ENCODE results near the gene GMCL1.
"Not testable (repeated sequence)": the region's sequence is repeated elsewhere in the genome, so short reads cannot be mapped to it uniquely, and the experiment has no call there.

The GMCL1 gene

DNA sequence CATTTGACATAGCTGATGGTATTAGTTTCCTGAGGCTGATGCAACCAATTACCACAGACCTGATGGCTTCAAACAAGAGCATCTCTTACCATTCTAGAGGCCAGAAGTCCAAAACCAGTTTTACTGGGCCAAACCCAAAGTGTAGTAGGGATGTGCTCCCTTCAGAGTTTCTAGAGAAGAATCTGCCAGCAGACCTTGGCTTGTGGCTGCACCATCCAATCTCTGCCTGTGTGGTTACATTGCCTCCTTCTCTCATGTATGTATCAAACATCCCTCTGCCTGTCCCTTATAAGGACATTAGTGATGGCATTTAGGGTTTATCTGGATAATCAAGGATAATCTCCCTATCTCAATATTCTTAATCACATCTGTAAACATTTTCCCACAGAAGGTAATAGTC, 59.8 kb downstream of the GMCL1 start:
- H3K27ac ChIP-seq (ENCODE audit: low read length, poor library complexity, severe bottlenecking), result no peak overlapping the region
- no peak for DNase-seq
- H3K18ac ChIP-seq (ENCODE audit: low read depth in 1 of 2, low read length in 2 of 2), result no peak overlapping the region
- peaks cover 5% of the 10 kb centered on the region for H3K9me3 ChIP-seq (ENCODE audit: control insufficient read depth, low read length)
- no peak overlapping the region for H2BK5ac ChIP-seq (ENCODE audit: low read depth, low read length, poor library complexity, severe bottlenecking)
- H4K8ac ChIP-seq (ENCODE audit: low read length), result no peak overlapping the region
- H2BK120ac ChIP-seq (ENCODE audit: low read depth, low read length), result no peak overlapping the region
- H3K4me1 ChIP-seq (ENCODE audit: control insufficient read depth, insufficient read depth, low read depth, low read length), result no peaks in the 10 kb centered on the region
- no peak overlapping the region for H3K14ac ChIP-seq (ENCODE audit: low read length in 2 of 2)
- H3K27me3 ChIP-seq (ENCODE audit: control insufficient read depth in 1 of 2, insufficient read depth in 1 of 2, low read length in 2 of 2), result no peaks in the 10 kb centered on the region
- no peaks in the 10 kb centered on the region for H3K36me3 ChIP-seq (ENCODE audit: control insufficient read depth in 1 of 2, insufficient read depth in 2 of 2, low read depth in 1 of 2, low read length in 2 of 2)
- H3K23ac ChIP-seq (ENCODE audit: low read length in 2 of 2), result no peak overlapping the region
- no peak overlapping the region for H3K4me3 ChIP-seq (ENCODE audit: insufficient read depth in 1 of 2, low read depth in 1 of 2, low read length in 2 of 2)
- H3K79me1 ChIP-seq (replicated peaks; ENCODE audit: low read length, poor library complexity, severe bottlenecking), result no peaks in the 10 kb centered on the region
- H3K4ac ChIP-seq (ENCODE audit: low read depth in 1 of 2, low read length in 2 of 2), result no peak overlapping the region
- no peak overlapping the region for H4K91ac ChIP-seq (ENCODE audit: low read length)
- H2AK5ac ChIP-seq (ENCODE audit: low read length, severe bottlenecking), result no peak overlapping the region
- no peak overlapping the region for H3K9ac ChIP-seq (ENCODE audit: low read length)
- no peak overlapping the region for H2BK15ac ChIP-seq (ENCODE audit: low read depth, poor library complexity, severe bottlenecking)
- H2BK12ac ChIP-seq (ENCODE audit: low read length in 2 of 2), result no peak overlapping the region
- no peak overlapping the region for H3K4me2 ChIP-seq (ENCODE audit: low read length, poor library complexity, severe bottlenecking)
- H2AFZ ChIP-seq (ENCODE audit: low read depth, low read length), result no peak overlapping the region

DNA sequence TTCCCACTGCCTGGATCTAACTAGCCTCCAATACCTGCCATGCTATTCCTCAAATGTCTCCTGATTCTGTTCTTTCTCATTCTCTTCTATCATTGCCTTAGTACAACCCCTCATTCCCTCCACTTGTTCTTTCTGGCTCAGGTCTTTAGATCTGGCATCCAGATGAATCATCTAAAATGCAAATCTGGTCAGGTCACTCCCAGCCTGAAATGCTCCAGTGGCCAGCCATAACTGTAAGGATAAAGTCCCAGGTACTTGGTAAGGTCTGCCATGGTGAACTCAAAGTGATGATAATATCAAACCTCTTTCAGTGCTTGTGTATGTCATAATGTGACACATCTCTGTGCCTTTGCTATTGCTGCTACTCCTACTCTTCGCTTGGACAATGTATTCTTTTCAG, 61.4 kb downstream of the GMCL1 start:
- Histone ChIP-seq H3K4me2 (ENCODE audit: low read length, poor library complexity, severe bottlenecking) (no peak overlapping the region), H3K18ac (ENCODE audit: low read depth in 1 of 2, low read length in 2 of 2) (no peak overlapping the region), H2BK120ac (ENCODE audit: low read depth, low read length) (no peak overlapping the region), H4K91ac (ENCODE audit: low read length) (no peak overlapping the region), H3K23ac (ENCODE audit: low read length in 2 of 2) (no peak overlapping the region), H3K9me3 (ENCODE audit: control insufficient read depth, low read length) (peaks cover 5% of the 10 kb centered on the region), H4K8ac (ENCODE audit: low read length) (no peak overlapping the region), H2AK5ac (ENCODE audit: low read length, severe bottlenecking) (no peak overlapping the region), H3K9ac (ENCODE audit: low read length) (no peak overlapping the region), H2BK5ac (ENCODE audit: low read depth, low read length, poor library complexity, severe bottlenecking) (no peak overlapping the region), H3K4me3 (ENCODE audit: insufficient read depth in 1 of 2, low read depth in 1 of 2, low read length in 2 of 2) (no peak overlapping the region), H2AFZ (ENCODE audit: low read depth, low read length) (no peak overlapping the region), H2BK15ac (ENCODE audit: low read depth, poor library complexity, severe bottlenecking) (no peak overlapping the region), H3K27me3 (ENCODE audit: control insufficient read depth in 1 of 2, insufficient read depth in 1 of 2, low read length in 2 of 2) (no peaks in the 10 kb centered on the region), H2BK12ac (ENCODE audit: low read length in 2 of 2) (no peak overlapping the region), H3K14ac (ENCODE audit: low read length in 2 of 2) (no peak overlapping the region), H3K4me1 (ENCODE audit: control insufficient read depth, insufficient read depth, low read depth, low read length) (peaks cover 7% of the 10 kb centered on the region), H3K4ac (ENCODE audit: low read depth in 1 of 2, low read length in 2 of 2) (no peak overlapping the region), H3K79me1 (replicated peaks; ENCODE audit: low read length, poor library complexity, severe bottlenecking) (peaks cover 7% of the 10 kb centered on the region), H3K27ac (ENCODE audit: low read length, poor library complexity, severe bottlenecking) (no peak overlapping the region), H3K36me3 (ENCODE audit: control insufficient read depth in 1 of 2, insufficient read depth in 2 of 2, low read depth in 1 of 2, low read length in 2 of 2) (peaks cover 3% of the 10 kb centered on the region in 2 experiments)
- 80% methylated on average over 1 of the region's 1 CpG for WGBS
- no peak for DNase-seq

DNA sequence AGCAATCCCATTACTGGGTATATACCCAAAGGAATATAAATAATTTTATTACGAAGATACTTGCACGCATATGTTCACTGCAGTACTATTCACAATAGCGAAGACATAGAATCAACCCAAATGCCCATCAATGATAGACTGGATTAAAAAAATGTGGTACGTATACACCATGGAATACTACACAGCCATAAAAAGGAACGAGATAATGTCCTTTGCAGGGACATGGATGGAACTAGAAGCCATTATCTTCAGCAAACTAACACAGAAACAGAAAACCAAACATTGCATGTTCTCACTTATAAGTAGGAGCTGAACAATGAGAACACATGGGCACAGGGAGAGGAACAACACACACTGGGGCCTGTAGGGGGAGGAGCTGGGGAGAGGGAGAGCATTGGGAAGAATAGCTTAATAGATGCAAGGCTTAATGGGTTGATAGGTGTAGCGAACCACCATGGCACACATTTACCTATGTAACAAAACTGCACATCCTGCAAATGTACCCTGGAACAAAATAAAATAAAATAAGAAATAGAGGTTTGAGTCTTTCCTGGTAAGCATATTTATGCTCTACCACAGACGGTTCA, 63.5 kb downstream of the GMCL1 start:
- not testable (repeated sequence) for H2BK120ac ChIP-seq (ENCODE audit: low read depth, low read length); H3K4me2 ChIP-seq (ENCODE audit: low read length, poor library complexity, severe bottlenecking); H2BK12ac ChIP-seq (ENCODE audit: low read length in 2 of 2); H4K91ac ChIP-seq (ENCODE audit: low read length); H3K4me1 ChIP-seq (ENCODE audit: control insufficient read depth, insufficient read depth, low read depth, low read length); H2AFZ ChIP-seq (ENCODE audit: low read depth, low read length); H3K9me3 ChIP-seq (ENCODE audit: control insufficient read depth, low read length); H3K27me3 ChIP-seq (ENCODE audit: control insufficient read depth in 1 of 2, insufficient read depth in 1 of 2, low read length in 2 of 2); H3K23ac ChIP-seq (ENCODE audit: low read length in 2 of 2); H3K14ac ChIP-seq (ENCODE audit: low read length in 2 of 2); H2AK5ac ChIP-seq (ENCODE audit: low read length, severe bottlenecking); H2BK15ac ChIP-seq (ENCODE audit: low read depth, poor library complexity, severe bottlenecking); H2BK5ac ChIP-seq (ENCODE audit: low read depth, low read length, poor library complexity, severe bottlenecking); H3K18ac ChIP-seq (ENCODE audit: low read depth in 1 of 2, low read length in 2 of 2); H3K27ac ChIP-seq (ENCODE audit: low read length, poor library complexity, severe bottlenecking); H3K4ac ChIP-seq (ENCODE audit: low read depth in 1 of 2, low read length in 2 of 2)
- Histone ChIP-seq H3K36me3 (ENCODE audit: control insufficient read depth in 1 of 2, insufficient read depth in 2 of 2, low read depth in 1 of 2, low read length in 2 of 2) (peaks cover 8 to 23% of the 10 kb centered on the region in 2 experiments), H4K8ac (ENCODE audit: low read length) (peak overlapping the region; percentile 88), H3K4me3 (ENCODE audit: insufficient read depth in 1 of 2, low read depth in 1 of 2, low read length in 2 of 2) (peak overlapping the region in 1 of 2 experiments; percentile 91), H3K9ac (ENCODE audit: low read length) (peak overlapping the region; percentile 99), H3K79me1 (replicated peaks; ENCODE audit: low read length, poor library complexity, severe bottlenecking) (peaks cover 14% of the 10 kb centered on the region)
- WGBS, result 97% methylated on average over 5 of the region's 7 CpGs
- peak; percentile 8 for DNase-seq

DNA sequence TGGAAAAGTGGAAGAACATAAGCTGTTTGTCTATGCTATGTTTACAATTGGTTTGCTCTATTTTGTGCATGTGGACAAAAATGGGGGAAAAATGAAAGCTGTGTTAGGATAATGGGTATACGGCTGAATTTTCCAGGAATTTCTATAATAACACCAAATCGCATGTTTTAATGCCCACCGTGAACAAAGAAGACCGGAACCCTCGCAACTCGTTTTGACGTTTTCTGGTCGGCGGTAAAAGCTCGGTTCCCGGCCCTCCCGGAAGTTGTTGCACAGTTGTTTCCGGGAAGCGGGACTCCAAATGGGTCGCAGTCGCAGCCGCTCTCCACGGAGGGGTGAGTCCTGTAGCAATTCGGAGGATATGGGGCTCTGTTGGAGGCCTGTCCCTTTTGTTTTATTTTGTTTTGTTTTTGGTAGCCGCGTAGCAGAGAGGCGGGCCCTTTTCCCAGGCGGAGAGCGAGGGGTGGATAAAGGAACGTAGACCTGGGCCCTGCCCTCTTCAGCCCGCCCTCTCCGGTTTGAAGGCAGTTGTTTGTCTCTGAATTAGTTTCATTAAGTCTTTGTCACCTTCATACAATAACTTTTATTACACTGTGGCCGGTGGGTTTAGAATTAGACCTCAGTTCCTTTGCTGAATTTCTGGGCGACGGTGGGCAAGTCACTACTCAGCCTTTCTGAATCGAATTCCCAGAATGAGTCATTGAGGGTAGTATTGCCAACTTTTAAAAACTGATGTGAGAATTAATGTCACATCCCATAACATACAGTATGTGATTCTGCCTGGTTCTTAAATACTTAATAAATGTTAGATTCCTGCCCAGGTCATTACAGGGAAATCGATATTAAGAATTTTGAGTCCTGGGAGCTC, 64.5 kb downstream of the GMCL1 start, which contains the start of gene SNRNP27:
Gene SNRNP27, plus strand, starts transcription at position 273 of the 868 bp plus-strand sequence. Its CDS starts 29 bp downstream, at position 302.
- Histone ChIP-seq H2AFZ (ENCODE audit: low read depth, low read length) (no peak within 1 kb of the TSS), H3K36me3 (ENCODE audit: control insufficient read depth in 1 of 2, insufficient read depth in 2 of 2, low read depth in 1 of 2, low read length in 2 of 2) (peaks cover 10 to 33% of the 10 kb centered on the region in 2 experiments), H2AK5ac (ENCODE audit: low read length, severe bottlenecking) (no peak within 1 kb of the TSS), H3K14ac (ENCODE audit: low read length in 2 of 2) (no peak within 1 kb of the TSS), H3K4me2 (ENCODE audit: low read length, poor library complexity, severe bottlenecking) (peak within 1 kb of the TSS; percentile 84), H2BK12ac (ENCODE audit: low read length in 2 of 2) (no peak within 1 kb of the TSS), H2BK120ac (ENCODE audit: low read depth, low read length) (no peak within 1 kb of the TSS), H4K91ac (ENCODE audit: low read length) (no peak within 1 kb of the TSS), H4K8ac (ENCODE audit: low read length) (peak within 1 kb of the TSS; percentile 88), H3K27me3 (ENCODE audit: control insufficient read depth in 1 of 2, insufficient read depth in 1 of 2, low read length in 2 of 2) (no peaks in the 10 kb centered on the region), H3K79me1 (replicated peaks; ENCODE audit: low read length, poor library complexity, severe bottlenecking) (peaks cover 16% of the 10 kb centered on the region), H3K9me3 (ENCODE audit: control insufficient read depth, low read length) (peaks cover 5% of the 10 kb centered on the region), H2BK15ac (ENCODE audit: low read depth, poor library complexity, severe bottlenecking) (no peak within 1 kb of the TSS), H3K23ac (ENCODE audit: low read length in 2 of 2) (no peak within 1 kb of the TSS), H3K9ac (ENCODE audit: low read length) (peak within 1 kb of the TSS; percentile 99), H3K18ac (ENCODE audit: low read depth in 1 of 2, low read length in 2 of 2) (peak within 1 kb of the TSS; percentile 34 to 40), H3K27ac (ENCODE audit: low read length, poor library complexity, severe bottlenecking) (peak within 1 kb of the TSS; percentile 51), H3K4ac (ENCODE audit: low read depth in 1 of 2, low read length in 2 of 2) (peak within 1 kb of the TSS; percentile 13 to 49), H3K4me1 (ENCODE audit: control insufficient read depth, insufficient read depth, low read depth, low read length) (peaks cover 7% of the 10 kb centered on the region), H3K4me3 (ENCODE audit: insufficient read depth in 1 of 2, low read depth in 1 of 2, low read length in 2 of 2) (peak within 1 kb of the TSS; percentile 77 to 91), H2BK5ac (ENCODE audit: low read depth, low read length, poor library complexity, severe bottlenecking) (no peak within 1 kb of the TSS)
- DNase-seq, result peak; percentile 79
- 5% methylated on average over 21 of the region's 32 CpGs for WGBS

Data from mesenchymal stem cell (in vitro differentiated cells and primary cell).